ENCODE results near the gene SPRR5.

Gene SPRR5

DNA sequence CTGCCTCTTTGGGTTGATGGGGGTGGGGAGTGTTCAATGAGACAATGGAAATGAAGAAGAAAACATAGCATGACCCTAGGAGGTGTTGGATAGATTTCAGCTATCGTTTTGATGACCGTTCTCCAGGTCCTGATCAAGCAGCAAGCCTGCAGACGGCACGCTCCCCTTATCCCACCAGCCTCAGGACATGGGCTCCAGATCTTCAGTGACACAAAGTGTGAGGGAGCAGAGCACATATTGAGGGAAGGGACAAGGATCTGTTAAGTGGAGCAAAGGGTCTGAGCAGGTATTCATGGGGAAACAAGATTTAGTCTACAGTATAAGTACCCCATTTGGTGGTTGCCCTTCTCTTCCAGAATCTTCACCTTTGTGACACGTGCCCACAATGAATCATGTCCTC, 4.7 kb downstream of the SPRR5 start:
- DNase-seq, result no peak

GRCh38 chr1:152953761-152954160, 6.8 kb downstream of the SPRR5 start:
- no peak for DNase-seq

DNA sequence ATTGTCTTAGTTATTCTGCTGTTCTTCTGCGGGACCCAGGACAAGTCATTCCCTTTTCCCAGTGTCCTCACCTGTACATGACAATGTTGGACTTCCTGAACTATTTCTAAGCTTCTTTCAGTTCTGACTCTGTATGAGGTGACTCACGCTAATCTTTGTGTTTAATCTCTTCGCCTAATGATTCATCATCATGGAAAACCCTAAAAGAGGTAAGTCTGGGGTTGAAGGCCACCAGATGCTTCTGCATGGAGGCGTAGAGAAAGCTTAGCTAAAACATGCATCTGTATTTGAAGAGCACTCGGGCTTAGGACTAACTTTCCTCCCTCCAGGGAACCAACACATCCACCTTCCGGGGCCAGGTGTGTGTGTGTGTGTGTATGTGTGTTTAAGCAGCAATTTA, 7.4 kb downstream of the SPRR5 start:
- DNase-seq, result no peak

GRCh38 chr1:152957561-152957960, 10.6 kb downstream of the SPRR5 start:
- no peak for DNase-seq

- no peak for DNase-seq
Observed at GRCh38 chr1:152959273-152959672, 12.3 kb downstream of the SPRR5 start.

GRCh38 chr1:152959801-152960451, 12.9 kb downstream of the SPRR5 start:
- no peak for DNase-seq

- DNase-seq, result no peak
Observed at GRCh38 chr1:152960452-152961044, 13.5 kb downstream of the SPRR5 start.

DNA sequence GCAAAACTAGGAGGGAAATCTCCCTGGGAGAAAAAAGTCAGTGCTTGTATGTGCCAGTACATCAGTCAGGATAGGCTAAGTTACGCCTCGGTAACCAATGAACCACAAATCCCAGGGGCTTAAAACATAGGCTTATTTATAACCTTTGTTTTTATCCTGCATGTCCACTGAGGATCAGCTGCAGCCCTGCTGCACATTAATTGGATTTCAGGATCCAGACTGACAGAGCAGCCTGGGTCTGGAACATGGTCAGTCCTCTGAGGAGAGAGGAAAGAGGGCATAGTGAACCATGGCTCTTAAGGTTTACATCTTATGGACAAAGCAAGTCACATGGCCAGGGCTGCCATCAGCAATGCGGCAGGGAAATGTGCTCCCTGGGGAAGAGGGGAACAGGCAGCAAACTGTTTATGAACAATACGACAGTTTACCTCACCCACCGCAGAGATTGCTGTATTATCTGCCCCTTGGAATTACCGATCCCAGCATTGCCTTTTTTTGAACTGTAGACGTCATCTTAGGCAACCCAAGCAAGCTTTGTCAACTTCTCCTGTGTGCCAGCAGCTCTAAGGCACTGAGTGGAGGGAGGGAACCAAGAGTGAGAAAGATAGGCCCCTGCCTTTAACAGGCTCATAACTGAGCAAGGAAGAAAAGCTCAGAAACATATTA, 14.4 kb downstream of the SPRR5 start:
- DNase-seq, result no peak

- DNase-seq, result no peak
Observed at GRCh38 chr1:152962876-152963415, 15.9 kb downstream of the SPRR5 start.

DNA sequence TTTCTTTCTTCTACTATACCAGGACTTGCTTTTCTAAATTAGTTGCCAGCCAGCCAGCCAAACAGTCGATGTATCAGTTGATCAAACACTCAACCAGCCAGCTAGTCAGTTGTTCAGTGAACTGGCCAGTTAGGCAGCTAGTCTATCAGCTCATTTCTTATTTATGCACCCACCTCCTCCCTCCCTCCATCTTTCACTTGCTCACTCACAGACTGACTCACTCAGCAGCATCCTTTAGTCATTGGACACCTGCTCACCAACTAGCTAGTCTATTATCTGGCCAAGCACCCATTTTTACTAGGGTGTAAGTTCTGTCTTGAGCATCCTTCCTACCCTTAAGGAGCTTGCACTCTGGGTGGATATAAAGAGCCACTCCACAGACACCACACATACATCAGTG, 17.5 kb downstream of the SPRR5 start:
- DNase-seq, result no peak

DNA sequence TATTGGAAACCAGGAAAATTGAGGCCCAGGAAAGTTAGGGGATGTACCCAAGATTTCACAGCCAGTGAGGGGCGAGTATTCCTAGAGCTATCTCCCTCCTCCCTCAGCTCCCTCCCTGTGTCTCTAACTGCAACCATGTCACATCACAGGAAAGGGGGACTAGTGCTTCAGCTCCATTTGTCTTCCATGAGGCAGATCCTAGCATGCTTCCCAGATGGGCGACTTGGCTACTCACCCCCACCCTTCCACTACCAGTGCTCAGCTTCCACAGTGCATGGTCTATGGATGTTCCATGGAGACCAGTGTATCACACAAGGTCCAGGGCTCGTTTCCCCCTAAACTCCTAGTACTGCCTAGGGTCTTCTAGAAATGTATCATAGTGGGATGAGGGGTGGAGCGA, 18.8 kb downstream of the SPRR5 start:
- DNase-seq, result no peak

GRCh38 chr1:152967201-152967600, 20.2 kb downstream of the SPRR5 start:
- DNase-seq, result no peak

- no peak for DNase-seq
Observed at GRCh38 chr1:152968248-152968647, 21.2 kb downstream of the SPRR5 start.

DNA sequence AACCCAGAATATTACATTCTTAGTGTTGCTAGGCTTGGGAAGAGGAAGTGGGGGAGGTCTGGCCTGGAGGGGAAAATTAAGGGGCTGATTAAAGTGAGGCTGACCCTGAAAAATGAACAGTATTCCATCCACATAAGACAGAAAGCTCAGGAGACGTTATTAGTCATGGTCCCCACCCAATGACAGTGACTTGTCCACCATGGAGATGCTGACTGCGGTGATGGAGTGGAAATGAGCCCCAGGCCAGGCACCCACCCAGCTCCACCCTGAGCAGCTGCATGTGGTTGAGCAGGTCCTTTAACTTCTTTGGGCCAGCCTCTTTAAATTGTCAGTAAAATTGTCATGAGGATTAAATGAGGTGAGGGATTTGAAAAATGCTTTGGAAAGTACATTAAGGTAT, 22.0 kb downstream of the SPRR5 start:
- DNase-seq, result no peak

DNA sequence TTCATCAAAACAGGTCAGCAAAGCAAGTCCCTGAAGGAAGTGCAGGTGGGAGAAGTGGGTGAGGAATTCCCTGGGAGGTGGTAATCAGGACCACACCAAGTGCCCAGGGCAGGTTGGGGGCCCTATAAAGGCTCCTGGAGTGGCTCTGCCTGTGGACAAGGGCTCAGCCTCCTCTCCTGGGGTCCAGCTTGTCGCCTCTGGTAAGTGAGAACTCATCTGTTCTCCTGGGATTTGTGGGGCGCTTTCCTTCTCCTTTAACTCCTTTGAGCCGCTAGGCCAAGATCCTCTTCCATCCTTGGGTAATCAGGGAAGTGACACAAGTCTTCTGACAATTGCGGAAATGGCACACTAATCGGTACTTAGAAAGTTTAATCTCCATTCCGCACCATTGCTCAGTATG, 23.5 kb downstream of the SPRR5 start, which contains the start of gene SPRR4:
TSS of gene SPRR4 (plus strand) at position 154 of the 400 bp plus-strand sequence. CDS start 1,243 bp downstream, outside the sequence.
- no peak for DNase-seq

DNA sequence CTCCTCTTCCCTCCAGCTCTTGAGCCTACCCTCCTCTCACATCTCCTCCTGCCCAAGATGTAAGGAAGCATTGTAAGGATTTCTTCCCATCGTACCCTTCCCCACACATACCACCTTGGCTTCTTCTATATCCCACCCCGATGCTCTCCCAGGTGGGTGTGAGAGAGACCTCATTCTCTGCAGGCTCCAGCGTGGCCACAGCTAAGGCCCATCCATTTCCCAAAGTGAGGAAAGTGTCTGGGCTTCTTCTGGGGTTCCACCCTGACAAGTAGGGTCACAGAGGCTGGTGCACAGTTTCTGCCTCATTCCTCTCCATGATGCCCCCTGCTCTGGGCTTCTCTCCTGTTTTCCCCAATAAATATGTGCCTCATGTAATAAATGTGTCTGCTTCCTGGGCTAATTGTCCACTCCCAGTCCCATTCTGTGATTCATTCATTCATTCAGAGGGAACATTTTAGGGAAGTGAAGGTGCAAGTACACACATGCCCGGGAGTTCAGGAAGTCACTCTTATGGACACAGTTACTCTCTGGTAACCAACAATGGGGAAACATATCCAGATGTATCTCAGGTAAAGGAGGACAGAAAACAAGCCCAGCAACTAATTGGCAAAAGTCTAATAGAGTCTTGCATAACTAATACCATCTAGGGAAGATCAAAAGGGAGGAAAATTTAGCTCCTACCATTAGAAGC, 25.3 kb downstream of the SPRR5 start:
- DNase-seq, result no peak

- DNase-seq, result no peak
Observed at GRCh38 chr1:152976688-152977087, 29.7 kb downstream of the SPRR5 start.

- DNase-seq, result no peak
Observed at GRCh38 chr1:152977614-152978013, 30.6 kb downstream of the SPRR5 start.

DNA sequence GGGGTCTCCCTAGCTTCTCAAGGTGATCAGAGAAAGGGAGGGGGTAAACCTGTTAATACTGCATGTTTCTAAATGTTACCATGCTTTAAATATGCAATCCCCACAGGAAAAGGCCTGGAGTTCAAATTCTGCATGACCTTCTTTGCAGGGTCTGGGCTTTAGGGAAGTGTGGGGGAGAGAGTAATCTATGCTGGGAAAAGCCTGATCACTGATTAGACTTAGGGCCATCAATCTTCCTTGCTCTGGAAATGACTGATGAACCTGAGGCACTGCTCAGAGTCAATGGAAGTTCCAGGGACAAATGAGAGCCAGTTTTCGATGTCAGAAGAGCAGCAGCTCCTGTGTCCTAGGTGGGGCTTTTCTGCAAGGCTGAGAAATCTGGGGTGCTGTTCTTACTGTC, 33.7 kb downstream of the SPRR5 start:
- no peak for DNase-seq

DNA sequence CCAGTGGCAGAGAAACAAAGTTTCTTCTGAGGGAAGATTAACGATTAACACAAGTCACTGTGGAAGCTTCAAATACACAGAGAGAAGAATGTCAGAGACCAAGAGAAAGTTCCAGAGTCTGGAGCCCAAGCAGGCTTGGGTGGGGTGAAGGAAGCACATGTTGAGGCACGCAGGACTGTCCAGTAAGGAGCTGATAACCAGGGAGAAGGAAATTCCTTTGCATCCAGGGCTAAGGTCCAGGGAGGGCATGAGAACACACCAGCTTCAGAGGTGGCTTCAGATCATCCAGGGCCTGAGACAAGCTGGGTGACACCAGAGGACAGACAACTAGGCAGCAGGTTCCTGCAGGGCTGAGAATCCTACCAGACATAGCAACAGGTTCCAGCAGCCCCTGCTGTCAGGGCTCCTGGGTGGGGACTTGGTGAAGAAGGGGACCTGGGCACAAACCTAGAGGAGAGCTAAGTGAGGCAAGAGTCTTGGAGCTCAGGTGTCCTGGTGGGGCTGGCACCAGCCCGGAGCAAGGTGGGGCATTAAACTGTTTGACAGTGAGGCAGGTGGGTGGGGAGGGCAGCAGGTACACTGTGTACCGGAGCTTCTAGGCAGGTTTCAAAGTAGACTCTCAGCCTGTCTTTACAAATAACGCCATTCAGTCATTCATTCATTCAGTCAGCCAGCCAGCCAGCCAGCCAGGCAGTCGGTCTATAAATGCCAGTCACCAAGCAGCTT, 34.3 kb downstream of the SPRR5 start:
- DNase-seq, result no peak

- DNase-seq, result no peak
Observed at GRCh38 chr1:152982076-152982475, 35.1 kb downstream of the SPRR5 start.

- DNase-seq, result no peak
Observed at GRCh38 chr1:152983234-152983633, 36.2 kb downstream of the SPRR5 start.

GRCh38 chr1:152983743-152984142, 36.7 kb downstream of the SPRR5 start, which contains the start of gene SPRR1A:
Gene SPRR1A (plus strand): TSS chr1:152984081. CDS start chr1:152985231, 1,150 bp downstream.
- no peak for DNase-seq
